ENCODE data around the gene CHADL.

CHADL gene

DNA sequence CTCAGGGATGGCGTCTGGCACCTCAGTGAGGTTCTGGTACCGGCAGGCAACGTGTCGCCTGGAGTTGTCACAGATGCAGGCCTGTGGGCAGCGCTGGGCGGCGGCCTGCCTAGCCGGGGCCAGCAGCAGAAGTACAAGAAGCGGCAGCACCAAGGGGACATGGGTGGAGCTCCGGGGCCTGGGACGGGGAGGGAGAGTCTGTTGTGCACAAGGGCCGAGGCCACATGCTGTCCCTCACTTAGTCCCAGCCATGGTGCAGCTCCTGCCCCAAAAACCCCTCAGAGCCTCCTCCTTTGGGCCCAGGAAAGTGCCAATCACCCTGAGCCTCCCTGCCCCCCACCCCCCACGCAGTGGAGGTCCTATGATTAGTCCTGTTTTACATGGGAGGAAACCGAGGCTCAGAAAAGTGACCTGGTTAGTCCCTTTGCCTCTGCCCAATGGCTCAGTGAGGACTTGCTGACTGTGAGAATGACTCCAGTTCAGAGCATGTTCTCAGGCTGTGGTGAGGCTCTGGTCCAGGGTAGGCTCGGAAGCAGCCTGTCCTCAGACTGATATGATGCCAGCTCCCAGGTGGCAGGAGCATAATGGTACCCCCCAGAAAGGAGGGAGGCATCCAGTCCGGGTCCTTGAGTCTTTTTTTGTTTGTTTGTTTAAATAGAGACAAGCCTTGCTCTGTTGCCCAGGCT is 1.1 kb downstream of the CHADL start:
- Histone ChIP-seq H3K9ac (ENCODE audit: low read depth, low read length) (no peak overlapping the region), H3K9me3 (ENCODE audit: control insufficient read depth, insufficient read depth, low read length) (no peaks in the 10 kb centered on the region), H3K36me3 (ENCODE audit: control insufficient read depth, insufficient read depth, low read length) (no peaks in the 10 kb centered on the region), H3K27me3 (ENCODE audit: control insufficient read depth, insufficient read depth, low read length) (no peaks in the 10 kb centered on the region), H3K4me3 (ENCODE audit: low read depth, low read length) (no peak overlapping the region), H3K4me1 (ENCODE audit: control insufficient read depth, insufficient read depth, low read length) (peaks cover 7% of the 10 kb centered on the region; the same call in 1 of the 2 replicates), H3K27ac (ENCODE audit: low read depth, low read length) (no peak overlapping the region)

DNA sequence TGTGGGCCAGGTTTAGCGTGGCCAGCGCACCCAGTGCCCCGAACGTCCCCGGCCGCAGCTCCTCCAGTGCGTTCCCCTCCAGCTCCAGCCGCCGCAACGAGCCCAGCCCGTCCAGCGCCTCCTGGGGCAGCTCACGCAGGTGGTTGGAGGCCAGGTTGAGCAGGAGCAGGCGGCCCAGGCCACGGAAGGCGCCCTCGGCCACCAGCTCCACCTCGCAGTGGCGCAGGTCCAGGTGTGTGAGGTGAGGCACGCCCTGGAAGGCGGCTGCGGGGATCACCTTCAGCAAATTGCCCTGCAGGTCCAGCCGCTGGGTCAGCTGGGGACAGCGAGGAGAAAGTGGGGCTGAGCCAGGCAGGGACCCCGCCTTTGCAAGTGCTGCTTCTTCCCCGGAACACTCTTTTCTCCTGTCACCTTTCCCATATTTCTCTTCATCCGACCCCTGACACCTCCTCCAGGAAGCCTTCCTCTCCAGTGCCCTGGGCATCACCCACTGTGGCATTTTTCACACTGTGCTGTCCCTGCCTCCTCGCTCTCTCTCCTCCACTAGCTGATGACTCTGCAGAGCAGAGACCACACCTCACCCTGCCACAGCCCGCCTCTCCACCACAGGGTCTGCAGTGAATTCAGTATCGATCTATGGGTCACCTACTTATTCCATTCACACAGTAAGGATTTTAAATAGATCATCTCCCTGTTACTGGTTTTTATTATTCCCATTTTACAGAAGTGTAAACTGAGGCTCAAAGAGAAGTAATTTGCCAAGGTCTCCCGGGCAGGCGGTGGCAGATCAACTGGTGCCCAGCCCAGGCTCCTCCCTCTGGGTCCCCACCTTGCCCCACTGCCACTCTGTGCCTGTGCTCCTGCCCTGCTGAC is 1.9 kb downstream of the CHADL start:
- Histone ChIP-seq H3K9ac (ENCODE audit: low read depth, low read length) (no peak overlapping the region; the same call in 1 of the 2 replicates), H3K4me3 (ENCODE audit: low read depth, low read length) (no peak overlapping the region)

DNA sequence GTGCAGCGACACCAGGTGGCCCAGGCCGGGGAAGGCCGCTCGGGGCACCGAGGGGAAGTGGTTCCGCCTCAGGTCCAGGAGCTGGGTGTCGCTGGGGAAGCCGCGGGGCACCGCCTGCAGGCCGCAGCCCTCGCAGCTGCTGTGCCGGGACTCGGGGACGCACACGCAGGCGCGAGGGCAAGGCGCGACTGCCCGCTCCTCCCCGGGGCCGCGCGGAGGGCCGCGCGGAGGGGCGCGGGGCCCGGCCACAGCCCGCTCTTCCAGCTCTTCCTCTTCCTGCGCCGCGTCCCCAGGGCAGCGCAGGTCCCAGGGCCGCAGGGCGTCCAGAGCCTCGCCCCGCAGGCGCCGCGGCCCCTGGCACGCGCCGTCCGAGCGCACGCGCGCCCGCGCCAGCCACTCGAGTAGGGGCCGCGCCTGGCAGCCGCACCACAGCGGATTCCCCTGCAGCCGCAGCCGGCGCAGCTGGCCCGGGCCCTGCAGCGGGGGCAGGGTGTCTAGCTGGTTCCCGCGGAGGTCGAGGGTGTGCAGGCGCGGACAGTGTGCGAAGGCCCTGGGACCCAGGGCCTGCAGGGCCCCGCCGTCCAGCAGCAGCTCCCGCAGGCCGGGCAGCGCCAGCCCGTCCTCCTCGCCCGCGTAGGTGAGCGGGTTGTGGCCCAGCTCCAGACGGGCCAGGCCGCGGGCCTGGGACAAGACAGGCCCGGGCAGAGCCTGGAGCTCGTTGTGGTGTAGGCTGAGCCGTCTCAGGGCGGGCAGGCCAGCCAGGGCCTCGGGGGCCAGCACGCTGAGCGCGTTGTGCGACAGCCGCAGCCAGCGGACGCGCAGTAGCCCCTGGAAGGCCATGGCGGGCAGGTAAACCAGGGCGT is 2.8 kb downstream of the CHADL start:
- peaks cover 7% of the 10 kb centered on the region; the same call in 1 of the 2 replicates for H3K4me1 ChIP-seq (ENCODE audit: control insufficient read depth, insufficient read depth, low read length)
- peak overlapping the region; percentile 44; the same call in 1 of the 2 replicates for H3K4me3 ChIP-seq (ENCODE audit: low read depth, low read length)
- H3K27me3 ChIP-seq (ENCODE audit: control insufficient read depth, insufficient read depth, low read length), result no peaks in the 10 kb centered on the region
- H3K9me3 ChIP-seq (ENCODE audit: control insufficient read depth, insufficient read depth, low read length), result no peaks in the 10 kb centered on the region
- peak overlapping the region; percentile 25; the same call in 1 of the 2 replicates for H3K9ac ChIP-seq (ENCODE audit: low read depth, low read length)
- no peaks in the 10 kb centered on the region for H3K36me3 ChIP-seq (ENCODE audit: control insufficient read depth, insufficient read depth, low read length)
- no peak overlapping the region for H3K27ac ChIP-seq (ENCODE audit: low read depth, low read length)

More for the DNA sequence above, 1.9 kb downstream of the CHADL start:
- Histone ChIP-seq H3K4me1 (ENCODE audit: control insufficient read depth, insufficient read depth, low read length) (peaks cover 7% of the 10 kb centered on the region; the same call in 1 of the 2 replicates), H3K9me3 (ENCODE audit: control insufficient read depth, insufficient read depth, low read length) (no peaks in the 10 kb centered on the region), H3K27ac (ENCODE audit: low read depth, low read length) (no peak overlapping the region), H3K27me3 (ENCODE audit: control insufficient read depth, insufficient read depth, low read length) (no peaks in the 10 kb centered on the region), H3K36me3 (ENCODE audit: control insufficient read depth, insufficient read depth, low read length) (no peaks in the 10 kb centered on the region)

DNA sequence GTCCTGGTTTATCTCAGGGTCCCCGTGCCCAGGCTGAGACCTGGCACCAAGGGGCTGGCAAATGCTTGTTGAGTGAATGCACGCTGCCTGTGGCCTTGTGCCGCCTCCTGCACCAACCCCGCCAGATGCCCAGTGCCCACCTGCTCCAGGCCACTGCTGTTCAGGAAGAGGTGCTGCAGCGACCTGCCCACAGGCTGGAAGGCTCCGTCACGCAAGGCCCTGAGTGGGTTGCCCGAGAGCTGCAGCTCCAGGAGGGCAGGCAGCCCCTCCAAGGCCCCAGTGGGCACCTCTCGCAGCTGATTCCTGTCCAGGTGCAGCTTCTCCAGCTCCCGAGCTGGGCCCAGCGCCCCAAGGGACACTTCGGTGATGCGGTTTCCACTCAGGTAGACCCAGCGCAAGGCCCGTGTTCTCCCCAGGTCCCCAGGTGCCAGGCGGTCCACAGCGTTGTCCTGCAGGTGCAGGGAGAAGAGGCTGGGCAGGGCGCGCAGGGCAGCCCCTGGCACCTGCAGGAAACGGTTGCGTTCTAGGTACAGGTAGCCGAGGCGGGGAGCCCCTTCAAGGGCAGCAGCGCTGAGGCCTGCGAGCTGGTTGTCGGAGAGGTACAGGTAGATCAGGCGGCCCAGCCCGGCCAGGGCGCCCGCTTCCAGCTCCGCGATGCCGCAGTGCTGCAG is 3.6 kb downstream of the CHADL start:
- H3K27ac ChIP-seq (ENCODE audit: low read depth, low read length), result no peak overlapping the region
- H3K4me1 ChIP-seq (ENCODE audit: control insufficient read depth, insufficient read depth, low read length), result peaks cover 7% of the 10 kb centered on the region; the same call in 1 of the 2 replicates
- H3K4me3 ChIP-seq (ENCODE audit: low read depth, low read length), result peak overlapping the region; percentile 44; the same call in 1 of the 2 replicates
- H3K9me3 ChIP-seq (ENCODE audit: control insufficient read depth, insufficient read depth, low read length), result no peaks in the 10 kb centered on the region
- H3K36me3 ChIP-seq (ENCODE audit: control insufficient read depth, insufficient read depth, low read length), result no peaks in the 10 kb centered on the region
- H3K9ac ChIP-seq (ENCODE audit: low read depth, low read length), result no peak overlapping the region
- H3K27me3 ChIP-seq (ENCODE audit: control insufficient read depth, insufficient read depth, low read length), result no peaks in the 10 kb centered on the region

DNA sequence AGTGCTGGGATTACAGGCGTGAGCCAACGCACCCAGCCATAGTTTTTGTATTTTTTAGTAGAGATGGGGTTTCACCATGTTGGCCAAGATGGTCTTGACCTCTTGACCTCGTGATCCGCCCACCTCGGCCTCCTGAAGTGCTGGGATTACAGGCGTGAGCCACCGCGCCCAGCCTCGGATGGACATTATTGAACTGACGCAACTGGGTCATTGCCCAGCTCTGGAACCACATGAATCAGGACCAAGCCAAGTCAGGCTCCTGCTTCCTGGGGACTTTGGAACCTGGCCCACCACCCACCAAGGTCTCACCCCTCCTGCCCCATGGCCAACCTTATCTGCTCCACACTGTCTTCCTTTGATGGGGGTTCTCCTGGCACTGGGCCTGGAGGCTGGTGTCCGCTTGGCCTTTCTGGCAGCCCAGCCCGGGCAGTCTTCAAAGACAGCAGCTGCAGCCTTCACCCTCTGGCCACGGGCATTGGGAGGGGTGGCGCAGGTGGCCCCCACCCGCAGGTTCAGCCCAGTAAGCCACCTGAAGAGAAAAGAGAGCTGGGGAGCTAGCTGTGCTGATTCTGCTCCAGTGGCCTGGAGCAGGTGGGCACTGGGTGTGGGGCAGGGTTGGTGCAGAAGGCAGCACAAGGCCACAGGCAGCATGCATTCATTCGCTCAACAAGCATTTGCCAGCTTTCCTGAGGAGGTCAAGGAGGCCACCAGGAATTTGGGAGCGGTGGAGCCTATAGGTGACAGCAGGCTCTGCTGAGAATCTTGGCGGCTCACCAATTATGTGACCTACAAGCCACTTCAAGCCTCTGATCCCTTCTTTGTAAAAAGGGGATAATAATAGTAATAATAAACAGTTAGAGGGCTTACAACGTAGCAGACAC is 5.7 kb downstream of the CHADL start:
- Histone ChIP-seq H3K9ac (ENCODE audit: low read depth, low read length) (no peak overlapping the region), H3K27me3 (ENCODE audit: control insufficient read depth, insufficient read depth, low read length) (no peaks in the 10 kb centered on the region), H3K4me1 (ENCODE audit: control insufficient read depth, insufficient read depth, low read length) (peaks cover 7% of the 10 kb centered on the region; the same call in 1 of the 2 replicates), H3K27ac (ENCODE audit: low read depth, low read length) (no peak overlapping the region), H3K9me3 (ENCODE audit: control insufficient read depth, insufficient read depth, low read length) (no peaks in the 10 kb centered on the region), H3K36me3 (ENCODE audit: control insufficient read depth, insufficient read depth, low read length) (peaks cover 12% of the 10 kb centered on the region), H3K4me3 (ENCODE audit: low read depth, low read length) (no peak overlapping the region)

DNA sequence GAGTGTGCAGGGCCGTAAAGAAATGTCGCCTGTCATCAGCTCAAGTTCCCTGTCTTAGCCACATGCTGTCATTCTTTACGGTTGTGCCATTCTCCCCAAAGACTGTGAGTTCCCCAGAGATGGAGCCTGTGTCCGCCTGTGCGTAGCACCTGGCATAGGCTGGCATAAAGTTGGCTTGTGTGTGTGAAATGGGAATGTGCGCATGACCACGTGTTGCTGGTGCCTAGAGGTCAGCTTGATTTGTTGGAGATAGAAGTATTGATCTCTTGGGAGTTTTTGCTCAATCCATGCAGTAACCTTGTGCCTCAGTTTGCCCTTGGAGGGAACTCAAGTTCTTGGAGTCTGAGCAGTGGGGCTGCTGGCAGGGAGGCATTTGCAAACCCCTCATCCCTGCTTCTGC is 9.4 kb downstream of the CHADL start:
- no peaks in the 10 kb centered on the region for H3K27me3 ChIP-seq (ENCODE audit: control insufficient read depth, insufficient read depth, low read length)
- no peaks in the 10 kb centered on the region for H3K4me1 ChIP-seq (ENCODE audit: control insufficient read depth, insufficient read depth, low read length)
- no peak overlapping the region for H3K9ac ChIP-seq (ENCODE audit: low read depth, low read length)
- H3K27ac ChIP-seq (ENCODE audit: low read depth, low read length), result no peak overlapping the region
- no peak overlapping the region for H3K4me3 ChIP-seq (ENCODE audit: low read depth, low read length)
- H3K9me3 ChIP-seq (ENCODE audit: control insufficient read depth, insufficient read depth, low read length), result no peaks in the 10 kb centered on the region
- peaks cover 32% of the 10 kb centered on the region for H3K36me3 ChIP-seq (ENCODE audit: control insufficient read depth, insufficient read depth, low read length)

DNA sequence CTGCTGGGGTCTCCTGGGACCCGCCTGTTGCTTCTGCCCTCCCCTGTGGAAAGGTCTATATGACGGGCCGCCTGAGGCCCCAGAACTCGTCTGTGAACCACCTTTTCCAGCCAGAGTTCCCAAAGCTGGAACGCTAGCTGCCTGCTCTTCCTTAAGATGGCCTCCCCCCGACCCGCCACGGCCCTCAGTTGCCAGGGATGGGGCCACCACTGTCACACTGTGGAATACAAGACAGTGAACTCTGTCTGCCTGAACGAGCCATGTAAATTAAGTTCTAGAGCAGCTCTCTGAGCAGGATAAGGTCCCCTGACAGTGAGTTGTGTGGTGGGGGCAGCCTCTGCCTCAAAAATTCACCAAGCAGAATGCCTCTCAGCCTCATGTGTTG is 10.3 kb downstream of the CHADL start:
- Histone ChIP-seq H3K27ac (ENCODE audit: low read depth, low read length) (no peak overlapping the region), H3K4me1 (ENCODE audit: control insufficient read depth, insufficient read depth, low read length) (no peaks in the 10 kb centered on the region), H3K36me3 (ENCODE audit: control insufficient read depth, insufficient read depth, low read length) (peaks cover 40% of the 10 kb centered on the region), H3K9me3 (ENCODE audit: control insufficient read depth, insufficient read depth, low read length) (no peaks in the 10 kb centered on the region), H3K9ac (ENCODE audit: low read depth, low read length) (no peak overlapping the region), H3K4me3 (ENCODE audit: low read depth, low read length) (no peak overlapping the region), H3K27me3 (ENCODE audit: control insufficient read depth, insufficient read depth, low read length) (no peaks in the 10 kb centered on the region)

DNA sequence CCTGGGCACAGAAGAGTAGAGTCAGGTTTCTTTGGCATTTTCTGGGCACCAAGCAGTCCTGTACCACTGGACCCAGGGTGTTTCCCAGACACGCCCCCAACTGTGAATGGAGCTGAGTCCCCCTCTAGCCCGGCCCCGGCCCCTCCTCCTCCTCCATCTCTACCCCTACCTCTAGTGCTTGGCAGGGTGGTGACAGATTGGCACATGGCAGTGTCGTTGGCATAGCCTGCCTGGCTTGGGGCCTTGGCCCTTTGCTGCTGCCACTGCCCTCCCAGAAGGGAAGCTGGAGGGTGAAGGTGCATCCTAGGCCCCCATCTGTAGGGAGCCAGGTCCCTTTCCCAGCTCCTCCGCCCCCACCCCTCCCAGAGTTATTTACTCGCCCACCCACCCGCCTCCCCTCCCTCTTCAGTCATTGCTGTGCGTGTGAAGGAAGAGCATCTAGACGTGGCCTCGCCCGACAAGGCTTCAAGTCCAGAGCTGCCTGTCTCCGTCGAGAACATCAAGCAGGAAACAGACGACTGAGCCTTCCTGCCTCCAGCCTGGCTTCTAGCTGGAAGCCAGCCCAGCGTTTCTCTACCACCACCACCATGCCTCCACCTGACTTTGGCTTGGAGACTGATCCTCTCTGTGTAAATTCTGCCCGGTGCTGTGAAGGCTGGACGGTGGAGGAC is 10.9 kb downstream of the CHADL start:
- Histone ChIP-seq H3K27ac (ENCODE audit: low read depth, low read length) (no peak overlapping the region), H3K4me3 (ENCODE audit: low read depth, low read length) (no peak overlapping the region), H3K9me3 (ENCODE audit: control insufficient read depth, insufficient read depth, low read length) (no peaks in the 10 kb centered on the region), H3K36me3 (ENCODE audit: control insufficient read depth, insufficient read depth, low read length) (peaks cover 45% of the 10 kb centered on the region), H3K4me1 (ENCODE audit: control insufficient read depth, insufficient read depth, low read length) (no peaks in the 10 kb centered on the region), H3K9ac (ENCODE audit: low read depth, low read length) (no peak overlapping the region), H3K27me3 (ENCODE audit: control insufficient read depth, insufficient read depth, low read length) (no peaks in the 10 kb centered on the region)

DNA sequence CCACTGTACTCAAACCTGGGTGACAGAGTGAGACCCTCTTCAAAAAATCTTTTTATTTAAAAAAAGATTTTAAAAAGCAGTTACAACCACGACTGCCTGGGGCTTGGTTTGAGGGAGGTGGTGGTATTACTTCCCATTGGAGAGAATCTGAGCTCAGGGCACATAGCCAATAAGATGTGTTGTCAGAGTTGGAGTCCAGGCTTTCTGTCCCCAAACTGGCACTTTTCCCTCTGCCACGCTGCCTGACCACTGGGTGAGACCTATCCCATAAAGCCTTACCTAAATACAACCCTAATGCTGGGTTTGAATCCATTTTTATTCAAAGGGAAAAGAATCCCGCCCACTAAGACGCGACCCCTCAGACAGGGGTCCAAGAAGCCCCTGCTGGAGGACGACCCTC is 11.5 kb downstream of the CHADL start:
- Histone ChIP-seq H3K4me1 (ENCODE audit: control insufficient read depth, insufficient read depth, low read length) (no peaks in the 10 kb centered on the region), H3K9me3 (ENCODE audit: control insufficient read depth, insufficient read depth, low read length) (no peaks in the 10 kb centered on the region), H3K9ac (ENCODE audit: low read depth, low read length) (no peak overlapping the region), H3K27me3 (ENCODE audit: control insufficient read depth, insufficient read depth, low read length) (no peaks in the 10 kb centered on the region), H3K4me3 (ENCODE audit: low read depth, low read length) (no peak overlapping the region), H3K27ac (ENCODE audit: low read depth, low read length) (no peak overlapping the region), H3K36me3 (ENCODE audit: control insufficient read depth, insufficient read depth, low read length) (peaks cover 51% of the 10 kb centered on the region)
